B cell (primary cell): ENCODE measurements around the gene USP53.

Experiments used
- CTCF ChIP-seq: fragments of 200-600 bp; IDR thresholded peaks from one replicate; pipeline ENCODE4 v1.8.0; 2022; ENCODE audit warnings: antibody characterized with exemption, mild to moderate bottlenecking
- EZH2 ChIP-seq: IDR thresholded peaks from 2 replicates; pipeline ENCODE4 v1.6.1; 2012; ENCODE audit warnings: borderline replicate concordance, low read depth, mild to moderate bottlenecking, moderate library complexity, low read length; ENCODE audit not compliant: insufficient read depth, poor library complexity, severe bottlenecking

GRCh38 chr4:119237201-119237600 lies 24.7 kb downstream of the USP53 start:
- TF ChIP-seq CTCF (no peak), EZH2 (no peak)
